Measurements from ENCODE around the gene NCOA7. TPM values are rescaled to one million over a fixed set of nuclear protein-coding genes. Genes with fewer than 3 reads are reported as not detected.

Gene NCOA7
- total and polyA plus RNA-seq, 10 of the 15 experiments (the other 5 are each of a cell fraction or from before 2014, with no cell fraction given), result 18.9 to 50.3 (median 34.2) TPM

- TF ChIP-seq SPI1 (IDR thresholded peaks at IDR 0.05; ENCODE audit: borderline replicate concordance, insufficient read depth, low read depth, low read length) (0 out of 2 replicates have a peak, but pooled peaks have one; percentile 6), ZNF622 (IDR thresholded peaks at IDR 0.05) (no peak), E2F8 (IDR thresholded peaks at IDR 0.05; ENCODE audit: low read depth, partially characterized antibody) (peak; percentile 23), POLR2AphosphoS5 (IDR thresholded peaks at IDR 0.05; ENCODE audit: low read length) (peak; percentile 98), SMARCA5 (IDR thresholded peaks at IDR 0.05) (peak; percentile 57; the same call in 1 of the 2 replicates), ZBED1 (IDR thresholded peaks at IDR 0.05; ENCODE audit: borderline replicate concordance) (no peak), ETV6 (conservative IDR thresholded peaks at IDR 0.05 in 1 of 2, IDR thresholded peaks at IDR 0.05 in 1 of 2; ENCODE audit: borderline replicate concordance in 1 of 2, low read depth in 1 of 2) (peak in 1 of 2 experiments; percentile 87; a peak in 2 of 4 replicates), CBFB (IDR thresholded peaks at IDR 0.05; ENCODE audit: low read depth) (peak; percentile 61; the same call in 1 of the 2 replicates), GATAD2B (conservative IDR thresholded peaks at IDR 0.05; ENCODE audit: low read depth) (peak; percentile 30; the same call in 1 of the 2 replicates), NFYA (IDR thresholded peaks at IDR 0.05; ENCODE audit: borderline replicate concordance, low read depth, low read length) (no peak), NBN (IDR thresholded peaks at IDR 0.05) (peak; percentile 82), MTA2 (IDR thresholded peaks at IDR 0.05; ENCODE audit: low read depth) (peak; percentile 68), ZBTB4 (CRISPR knock-in tag; IDR thresholded peaks at IDR 0.05) (no peak), POU2F2 (IDR thresholded peaks at IDR 0.05; ENCODE audit: borderline replicate concordance, low read depth, low read length) (peak; percentile 69; the same call in 1 of the 3 replicates), IKZF2 (IDR thresholded peaks at IDR 0.05) (peak; percentile 91), PML (IDR thresholded peaks at IDR 0.05; ENCODE audit: low read length) (peak; percentile 92), CBX5 (IDR thresholded peaks at IDR 0.05; ENCODE audit: low read depth) (0 out of 2 replicates have a peak, but pooled peaks have one; percentile 35), SIX5 (IDR thresholded peaks at IDR 0.05; ENCODE audit: low read depth, low read length, severe bottlenecking) (no peak), PAX5 (IDR thresholded peaks at IDR 0.05; ENCODE audit: borderline replicate concordance, low read depth, low read length) (peak; percentile 54; the same call in 1 of the 2 replicates), POLR2A (IDR thresholded peaks at IDR 0.05; ENCODE audit: low read depth, low read length) (peak; percentile 72), RELB (IDR thresholded peaks at IDR 0.05; ENCODE audit: low read depth) (peak; percentile 88), EZH2 (IDR thresholded peaks at IDR 0.05; ENCODE audit: borderline replicate concordance, control insufficient read depth, low read depth, low read length) (peak; percentile 44; the same call in 1 of the 2 replicates), BCL11A (IDR thresholded peaks at IDR 0.05; ENCODE audit: low read depth, low read length) (no peak)
These were observed 128.2 kb downstream of the NCOA7 start (continued) for GRCh38 chr6:125918681-125919566.

Data from GM12878 (cell line).